Osteoblast (primary cell): ENCODE results near the gene ANKS1B. TPM values are rescaled to one million over a fixed set of nuclear protein-coding genes. Genes with fewer than 3 reads are reported as not detected.

Experiments used
- DNase-seq: peaks from one replicate; pipeline ENCODE4 v3.0.0; 2011; ENCODE audit warnings: low spot score, mixed read lengths; ENCODE audit not compliant: insufficient read length; ENCODE audit errors: missing footprints
- H2AFZ ChIP-seq: 2 replicates; pipeline ENCODE4 v1.6.0; 2011; ENCODE audit warnings: mild to moderate bottlenecking, low read length
- H3K27ac ChIP-seq: 2 replicates; pipeline ENCODE4 v1.5.1; 2011; ENCODE audit warnings: mild to moderate bottlenecking, low read depth, low read length, moderate library complexity
- H3K27me3 ChIP-seq: 2 replicates; pipeline ENCODE4 v1.6.0; 2012; ENCODE audit warnings: mild to moderate bottlenecking, control low read depth, inconsistent platforms, low read length, moderate library complexity; ENCODE audit not compliant: insufficient read depth
- H3K36me3 ChIP-seq: 2 replicates; pipeline ENCODE4 v1.5.1; 2011; ENCODE audit warnings: mild to moderate bottlenecking, low read length, control low read depth, moderate library complexity; ENCODE audit not compliant: insufficient read depth
- H3K4me1 ChIP-seq: 2 replicates; pipeline ENCODE4 v1.5.1; 2011; ENCODE audit warnings: mild to moderate bottlenecking, low read length, control low read depth, moderate library complexity; ENCODE audit not compliant: insufficient read depth
- H3K4me2 ChIP-seq: 2 replicates; pipeline ENCODE4 v1.6.0; 2011; ENCODE audit warnings: mild to moderate bottlenecking, low read length; ENCODE audit not compliant: insufficient read depth
- H3K4me3 ChIP-seq: fragments of 200-600 bp; sonication (generic); 3 replicates; pipeline ENCODE4 v1.5.1; 2012; ENCODE audit warnings: mild to moderate bottlenecking, low read length, inconsistent platforms; ENCODE audit not compliant: insufficient read depth
- H3K79me2 ChIP-seq: 2 replicates; pipeline ENCODE4 v1.6.0; 2012; ENCODE audit warnings: mild to moderate bottlenecking, low read length, control low read depth, inconsistent platforms; ENCODE audit not compliant: insufficient read depth
- H3K9me3 ChIP-seq: 2 replicates; pipeline ENCODE4 v1.5.1; 2011; ENCODE audit warnings: low read depth, low read length, control low read depth
- H4K20me1 ChIP-seq: 2 replicates; pipeline ENCODE4 v1.6.0; 2012; ENCODE audit warnings: mild to moderate bottlenecking, low read length, control low read depth; ENCODE audit not compliant: insufficient read depth
- CTCF ChIP-seq: IDR thresholded peaks from 2 replicates; pipeline ENCODE4 v1.5.1; 2011; ENCODE audit warnings: mild to moderate bottlenecking, low read depth, low read length, moderate library complexity; ENCODE audit errors: extremely low read depth
- total RNA-seq: library from RNA; depleted of rRNA; stranded (reverse); fragments of >200 nt; gene quantifications from 2 replicates; pipeline ENCODE4 v1.2.3, GENCODE V29; 2012

The ANKS1B gene
- total RNA-seq, 1 donor = 2.2 TPM

- Histone ChIP-seq H3K79me2 (no peaks in the 10 kb centered on the region), H3K27ac (no peak overlapping the region), H3K9me3 (no peaks in the 10 kb centered on the region), H3K36me3 (no peaks in the 10 kb centered on the region), H3K27me3 (no peaks in the 10 kb centered on the region), H2AFZ (no peak overlapping the region), H3K4me1 (no peaks in the 10 kb centered on the region), H3K4me3 (no peak overlapping the region), H4K20me1 (no peaks in the 10 kb centered on the region), H3K4me2 (no peak overlapping the region)
- TF ChIP-seq CTCF = no peak
- no peak for DNase-seq
Observed at GRCh38 chr12:99759444-99759843, 225.3 kb downstream of the ANKS1B start.

GRCh38 chr12:99758997-99759396, 225.7 kb downstream of the ANKS1B start:
- TF ChIP-seq CTCF = no peak
- Histone ChIP-seq H3K9me3 (no peaks in the 10 kb centered on the region), H3K36me3 (no peaks in the 10 kb centered on the region), H3K4me3 (no peak overlapping the region), H3K79me2 (no peaks in the 10 kb centered on the region), H3K4me2 (no peak overlapping the region), H2AFZ (no peak overlapping the region), H3K4me1 (no peaks in the 10 kb centered on the region), H4K20me1 (no peaks in the 10 kb centered on the region), H3K27ac (no peak overlapping the region), H3K27me3 (no peaks in the 10 kb centered on the region)
- DNase-seq = no peak

- no peaks in the 10 kb centered on the region for H3K36me3 ChIP-seq
- H3K4me3 ChIP-seq = no peak overlapping the region
- DNase-seq = no peak
- no peak overlapping the region for H2AFZ ChIP-seq
- H3K4me2 ChIP-seq = no peak overlapping the region
- no peak overlapping the region for H3K27ac ChIP-seq
- no peaks in the 10 kb centered on the region for H3K79me2 ChIP-seq
- no peak for TF ChIP-seq CTCF
- H4K20me1 ChIP-seq = no peaks in the 10 kb centered on the region
- no peaks in the 10 kb centered on the region for H3K27me3 ChIP-seq
- no peaks in the 10 kb centered on the region for H3K9me3 ChIP-seq
- H3K4me1 ChIP-seq = no peaks in the 10 kb centered on the region
Observed at GRCh38 chr12:99752740-99753139, 232.0 kb downstream of the ANKS1B start.

GRCh38 chr12:99746538-99746937, 238.2 kb downstream of the ANKS1B start:
- Histone ChIP-seq H3K4me1 (no peaks in the 10 kb centered on the region), H4K20me1 (no peaks in the 10 kb centered on the region), H3K27ac (no peak overlapping the region), H3K4me2 (no peak overlapping the region), H3K9me3 (no peaks in the 10 kb centered on the region), H3K79me2 (no peaks in the 10 kb centered on the region), H3K36me3 (no peaks in the 10 kb centered on the region), H3K4me3 (no peak overlapping the region), H3K27me3 (no peaks in the 10 kb centered on the region), H2AFZ (no peak overlapping the region)
- DNase-seq = no peak
- TF ChIP-seq CTCF = no peak
